Loucy (cell line): ENCODE results near the gene PTS.

Experiments used
- H2AFZ ChIP-seq: fragments of 200-600 bp; sonication (generic); 2 replicates; pipeline ENCODE4 v1.6.0; 2016; ENCODE audit warnings: antibody characterized with exemption, mild to moderate bottlenecking, low read length, moderate library complexity
- H3F3A ChIP-seq: fragments of 200-600 bp; 2 replicates; pipeline ENCODE4 v1.6.0; 2016; ENCODE audit warnings: antibody characterized with exemption, low read depth, mild to moderate bottlenecking
- H3K27me3 ChIP-seq: fragments of 200-600 bp; sonication (generic); 2 replicates; pipeline ENCODE4 v1.6.1; 2014; ENCODE audit warnings: low read length, mild to moderate bottlenecking; ENCODE audit not compliant: insufficient read depth, poor library complexity, severe bottlenecking
- H3K36me3 ChIP-seq: fragments of 200-600 bp; sonication (generic); 2 replicates; pipeline ENCODE4 v1.6.1; 2016; ENCODE audit warnings: low read length; ENCODE audit not compliant: insufficient read depth
- H3K4me1 ChIP-seq: fragments of 200-600 bp; sonication (generic); 2 replicates; pipeline ENCODE4 v1.5.1; 2014; ENCODE audit warnings: low read length, mild to moderate bottlenecking; ENCODE audit not compliant: insufficient read depth, poor library complexity, severe bottlenecking
- H3K4me2 ChIP-seq: fragments of 200-600 bp; sonication (generic); 2 replicates; pipeline ENCODE4 v1.6.0; 2014; ENCODE audit warnings: antibody characterized with exemption, low read length, low read depth, mild to moderate bottlenecking; ENCODE audit not compliant: poor library complexity, severe bottlenecking
- H3K4me3 ChIP-seq: fragments of 200-600 bp; sonication (generic); 2 replicates; pipeline ENCODE4 v1.5.1; 2014; ENCODE audit warnings: low read length, mild to moderate bottlenecking, mixed read lengths; ENCODE audit not compliant: poor library complexity, severe bottlenecking
- H3K79me2 ChIP-seq: fragments of 200-600 bp; sonication (generic); 2 replicates; pipeline ENCODE4 v1.6.1; 2014; ENCODE audit warnings: low read length; ENCODE audit not compliant: insufficient read depth
- H3K9ac ChIP-seq: fragments of 200-600 bp; sonication (generic); 2 replicates; pipeline ENCODE4 v1.6.0; 2014; ENCODE audit warnings: mild to moderate bottlenecking, low read depth, low read length, moderate library complexity; ENCODE audit not compliant: poor library complexity, severe bottlenecking
- H3K9me2 ChIP-seq: fragments of 200-600 bp; sonication (generic); replicated peaks from 2 replicates; pipeline ENCODE4 v1.6.1; 2016; ENCODE audit warnings: low read depth, low read length, mixed read lengths
- H3K9me3 ChIP-seq: fragments of 200-600 bp; sonication (generic); 2 replicates; pipeline ENCODE4 v1.6.1; 2014; ENCODE audit warnings: mild to moderate bottlenecking, antibody characterized with exemption, low read length, low read depth; ENCODE audit not compliant: insufficient read depth
- H4K20me1 ChIP-seq: fragments of 200-600 bp; sonication (generic); 2 replicates; pipeline ENCODE4 v1.6.0; 2014; ENCODE audit warnings: antibody characterized with exemption, low read length, mild to moderate bottlenecking; ENCODE audit not compliant: insufficient read depth, poor library complexity, severe bottlenecking
- CTCF ChIP-seq: fragments of 200-600 bp; sonication (generic); conservative IDR thresholded peaks from 2 replicates; pipeline ENCODE4 v1.5.1; 2014; ENCODE audit warnings: mild to moderate bottlenecking, antibody characterized with exemption, low read length
- EZH2phosphoT487 ChIP-seq: fragments of 200-600 bp; IDR thresholded peaks from 2 replicates; pipeline ENCODE4 v1.6.1; 2018; ENCODE audit warnings: antibody characterized with exemption, mild to moderate bottlenecking, moderate library complexity, borderline replicate concordance

PTS gene

GRCh38 chr11:112270551-112271180 is 44.4 kb downstream of the PTS start:
- H2AFZ ChIP-seq, result no peak overlapping the region

GRCh38 chr11:112271242-112271641 is 45.0 kb downstream of the PTS start:
- Histone ChIP-seq H2AFZ (no peak overlapping the region), H3K9me2 (no peaks in the 10 kb centered on the region), H3K4me2 (no peak overlapping the region), H3K4me1 (no peaks in the 10 kb centered on the region), H3K9me3 (no peaks in the 10 kb centered on the region), H3K4me3 (no peak overlapping the region), H3K79me2 (no peaks in the 10 kb centered on the region), H3F3A (no peaks in the 10 kb centered on the region), H3K9ac (no peak overlapping the region), H4K20me1 (no peaks in the 10 kb centered on the region), H3K36me3 (no peaks in the 10 kb centered on the region), H3K27me3 (no peaks in the 10 kb centered on the region)
- TF ChIP-seq EZH2phosphoT487 (no peak), CTCF (no peak)

More at GRCh38 chr11:112270551-112271180, 44.4 kb downstream of the PTS start:
- Histone ChIP-seq H3K9ac (no peak overlapping the region), H3K79me2 (no peaks in the 10 kb centered on the region), H3K27me3 (no peaks in the 10 kb centered on the region), H3F3A (no peaks in the 10 kb centered on the region), H3K4me3 (no peak overlapping the region), H3K4me2 (no peak overlapping the region), H3K9me2 (no peaks in the 10 kb centered on the region), H3K9me3 (no peaks in the 10 kb centered on the region), H3K4me1 (no peaks in the 10 kb centered on the region), H3K36me3 (no peaks in the 10 kb centered on the region), H4K20me1 (no peaks in the 10 kb centered on the region)
- TF ChIP-seq EZH2phosphoT487, result no peak
- no peak for TF ChIP-seq CTCF

GRCh38 chr11:112273066-112273465 is 46.8 kb downstream of the PTS start:
- no peak for TF ChIP-seq EZH2phosphoT487
- TF ChIP-seq CTCF, result no peak
- H3K4me2 ChIP-seq, result no peak overlapping the region

More at GRCh38 chr11:112273066-112273465, 46.8 kb downstream of the PTS start:
- Histone ChIP-seq H3K9me3 (no peaks in the 10 kb centered on the region), H3K27me3 (no peaks in the 10 kb centered on the region), H3K36me3 (no peaks in the 10 kb centered on the region), H3K4me3 (no peak overlapping the region), H3K9ac (no peak overlapping the region), H3K4me1 (peaks cover 5% of the 10 kb centered on the region), H2AFZ (no peak overlapping the region), H3K9me2 (no peaks in the 10 kb centered on the region), H3F3A (no peaks in the 10 kb centered on the region), H4K20me1 (no peaks in the 10 kb centered on the region), H3K79me2 (no peaks in the 10 kb centered on the region)
